NCI-H146 (cell line): ENCODE measurements around the gene SLC7A10.
"Not testable (repeated sequence)": the region's sequence is repeated elsewhere in the genome, so short reads cannot be mapped to it uniquely, and the experiment has no call there.

Experiments used
- DNase-seq: peaks from one replicate; lab custom pipeline; 2025; lab: John Stamatoyannopoulos, UW

SLC7A10 gene

DNA sequence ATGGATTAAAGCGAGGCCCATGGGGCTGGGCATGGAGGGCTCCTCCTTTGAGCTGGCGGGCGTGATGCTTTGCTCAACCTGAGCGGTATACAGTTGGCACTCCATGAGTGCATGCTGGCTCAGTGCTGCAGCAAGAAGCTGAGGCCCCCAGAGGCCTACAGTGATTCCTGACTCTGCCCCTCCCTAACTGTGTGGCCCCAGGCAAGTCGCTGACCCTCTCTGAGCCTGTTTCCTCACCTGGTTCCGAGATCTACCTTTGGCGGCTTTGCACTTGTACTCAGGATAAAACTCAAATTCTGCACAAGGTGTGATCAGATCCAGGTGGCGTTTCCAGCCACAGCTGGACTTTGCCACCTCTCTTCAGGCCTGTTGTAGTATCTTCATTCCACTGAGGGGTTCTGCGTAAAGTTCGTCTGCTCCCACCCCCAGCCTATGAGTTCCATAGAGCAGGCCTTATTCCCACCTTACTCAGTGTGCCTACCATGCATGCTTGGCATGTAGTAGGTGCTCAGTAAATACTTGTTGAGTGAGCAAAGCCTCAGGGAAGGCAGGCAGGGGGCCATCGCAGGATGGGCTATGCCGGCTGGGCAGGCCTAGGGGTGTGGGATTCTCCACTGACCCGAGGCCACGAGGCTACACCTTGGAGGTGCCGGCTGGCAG lies 23.6 kb downstream of the SLC7A10 start:
- DNase-seq, result no peak

GRCh38 chr19:33201473-33201872 lies 24.2 kb downstream of the SLC7A10 start:
- no peak for DNase-seq

GRCh38 chr19:33199441-33200265 lies 26.0 kb downstream of the SLC7A10 start:
- DNase-seq, result no peak

GRCh38 chr19:33198169-33198568 lies 27.5 kb downstream of the SLC7A10 start:
- no peak for DNase-seq

DNA sequence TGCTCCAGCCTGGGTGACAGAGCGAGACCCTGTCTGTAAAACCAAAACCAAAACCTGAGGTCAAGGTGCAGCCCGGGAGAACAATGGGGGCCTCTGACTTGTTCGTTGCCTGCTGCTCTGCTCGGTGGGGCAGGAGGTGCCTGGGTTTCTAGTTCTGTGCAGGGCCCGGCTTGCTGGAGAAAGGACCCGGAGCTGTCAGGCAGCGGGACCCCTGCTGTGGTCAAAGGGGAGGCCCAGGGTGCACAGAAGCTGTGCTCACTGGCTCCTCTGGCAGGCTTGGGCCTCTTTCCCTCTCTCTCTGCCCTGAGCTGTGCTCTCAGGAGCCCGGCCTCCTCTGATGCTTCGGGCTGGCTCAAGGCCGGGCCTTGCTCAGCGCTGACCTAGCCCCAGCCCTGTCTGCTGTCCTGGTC lies 28.1 kb downstream of the SLC7A10 start:
- DNase-seq, result no peak

GRCh38 chr19:33196446-33197193 lies 29.0 kb downstream of the SLC7A10 start:
- DNase-seq, result no peak

- DNase-seq, result no peak
These were observed 29.9 kb downstream of the SLC7A10 start for GRCh38 chr19:33195645-33196347.

- peak; percentile 40 for DNase-seq
These were observed 30.6 kb downstream of the SLC7A10 start for GRCh38 chr19:33194886-33195644.

DNA sequence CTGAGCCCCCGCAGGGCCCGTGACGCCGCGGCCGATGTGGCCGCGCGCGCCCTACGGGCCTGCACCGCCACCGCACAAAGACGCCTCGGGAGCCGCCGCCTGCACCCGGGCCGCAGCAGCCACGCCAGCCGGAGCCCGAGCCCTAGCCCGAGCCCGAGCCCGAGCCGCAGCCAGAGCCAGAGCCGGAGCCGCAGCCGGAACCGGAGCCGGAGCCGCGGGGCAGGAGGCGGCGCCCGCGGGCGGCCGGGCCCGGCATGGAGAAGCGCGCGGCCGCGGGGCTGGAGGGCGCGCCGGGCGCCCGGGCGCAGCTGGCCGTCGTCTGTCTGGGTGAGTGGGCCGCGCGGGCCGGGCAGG lies 31.1 kb downstream of the SLC7A10 start:
- peak; percentile 36 for DNase-seq

GRCh38 chr19:33193865-33194362 lies 31.7 kb downstream of the SLC7A10 start, which contains the start of gene LRP3:
TSS of gene LRP3 (plus strand) at chr19:33194330. CDS start at chr19:33194786, 456 bp downstream.
- peak; percentile 79 for DNase-seq

DNA sequence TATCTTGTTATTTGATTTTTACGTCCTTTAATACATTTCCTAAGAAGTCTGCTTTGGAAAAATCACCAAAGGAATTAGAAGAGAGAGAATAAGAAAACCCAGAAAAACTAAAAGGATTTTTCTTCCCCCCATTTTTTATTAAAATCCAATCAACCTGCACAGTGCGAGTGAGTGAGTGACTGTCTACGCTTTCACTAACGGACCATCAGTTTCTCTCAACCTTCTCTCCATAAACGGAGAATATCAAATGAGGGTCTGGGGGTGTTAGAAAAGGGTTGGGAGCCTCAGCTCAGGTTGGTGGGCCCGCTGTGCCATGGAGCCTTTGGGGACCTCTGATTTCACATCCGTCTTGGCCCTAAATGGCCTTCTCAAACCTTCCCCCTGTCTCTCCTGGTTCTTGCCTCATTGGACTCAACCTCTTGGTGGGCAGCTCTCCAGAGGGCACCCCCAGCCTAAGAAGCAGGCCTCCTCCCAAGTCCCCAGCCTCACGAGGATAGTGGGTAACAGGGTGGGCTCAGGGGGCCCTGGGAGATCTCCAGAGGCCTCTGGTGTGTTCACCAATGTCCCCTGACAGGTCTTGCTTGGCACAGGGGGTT lies 32.3 kb downstream of the SLC7A10 start:
- DNase-seq, result no peak

- no peak for DNase-seq
These were observed 33.6 kb downstream of the SLC7A10 start for GRCh38 chr19:33192010-33192409.

DNA sequence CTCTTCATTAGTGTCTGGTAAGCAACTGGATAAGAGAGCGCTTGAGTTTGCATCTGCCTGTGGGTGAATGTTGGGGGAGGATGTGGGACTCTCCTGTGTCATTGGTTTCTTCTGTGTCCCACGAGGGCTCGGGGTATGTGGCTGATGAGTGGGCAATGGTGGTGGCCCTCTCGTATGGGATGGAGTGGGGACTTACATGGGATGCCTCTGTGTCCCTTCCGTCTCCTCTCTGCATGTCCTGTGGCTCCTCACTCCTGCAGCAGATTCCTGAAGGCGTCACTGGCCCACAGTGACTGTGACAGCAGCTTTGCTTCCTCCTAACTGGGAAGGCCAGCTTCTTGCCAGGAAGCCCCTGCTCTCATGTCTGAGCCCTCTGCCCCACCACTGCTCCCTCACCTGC lies 34.1 kb downstream of the SLC7A10 start:
- no peak for DNase-seq

DNA sequence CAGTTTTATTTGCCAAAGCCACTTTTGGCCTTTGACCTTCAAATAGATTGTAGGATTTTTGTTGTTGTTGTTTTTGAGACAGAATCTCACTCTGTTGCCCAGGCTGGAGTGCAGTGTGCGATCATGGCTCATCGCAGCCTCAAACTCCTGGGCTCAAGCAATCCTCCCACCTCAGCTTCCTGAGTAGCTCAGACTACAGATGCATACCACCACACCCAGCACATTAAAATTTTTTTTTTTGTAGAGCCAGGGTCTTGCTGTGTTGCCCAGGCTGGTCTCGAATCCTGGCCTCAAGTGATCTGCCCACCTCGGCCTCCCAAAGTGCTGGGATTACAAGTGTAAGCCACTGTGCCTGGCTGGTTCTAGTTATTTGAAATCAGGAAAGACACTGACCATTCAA lies 34.6 kb downstream of the SLC7A10 start:
- DNase-seq, result not testable (repeated sequence)

GRCh38 chr19:33189453-33189852 lies 36.2 kb downstream of the SLC7A10 start:
- no peak for DNase-seq

DNA sequence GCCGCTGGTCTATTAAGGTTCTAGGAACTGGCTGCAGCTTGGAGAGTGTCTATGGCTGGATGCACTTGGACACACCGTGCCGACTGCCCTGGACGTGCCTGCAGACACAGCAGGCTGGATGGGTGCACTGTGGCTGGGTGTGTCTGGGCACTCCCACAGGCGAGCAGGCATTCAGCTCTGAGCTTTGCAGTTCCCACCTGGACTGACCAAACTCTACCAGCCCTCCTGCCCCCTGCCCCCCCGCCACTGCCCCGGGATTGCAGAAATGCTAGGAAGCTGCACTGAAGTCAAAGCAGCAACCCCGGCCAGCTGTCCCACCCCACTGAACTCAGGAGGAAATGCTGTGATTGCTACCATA lies 38.5 kb downstream of the SLC7A10 start:
- no peak for DNase-seq

DNA sequence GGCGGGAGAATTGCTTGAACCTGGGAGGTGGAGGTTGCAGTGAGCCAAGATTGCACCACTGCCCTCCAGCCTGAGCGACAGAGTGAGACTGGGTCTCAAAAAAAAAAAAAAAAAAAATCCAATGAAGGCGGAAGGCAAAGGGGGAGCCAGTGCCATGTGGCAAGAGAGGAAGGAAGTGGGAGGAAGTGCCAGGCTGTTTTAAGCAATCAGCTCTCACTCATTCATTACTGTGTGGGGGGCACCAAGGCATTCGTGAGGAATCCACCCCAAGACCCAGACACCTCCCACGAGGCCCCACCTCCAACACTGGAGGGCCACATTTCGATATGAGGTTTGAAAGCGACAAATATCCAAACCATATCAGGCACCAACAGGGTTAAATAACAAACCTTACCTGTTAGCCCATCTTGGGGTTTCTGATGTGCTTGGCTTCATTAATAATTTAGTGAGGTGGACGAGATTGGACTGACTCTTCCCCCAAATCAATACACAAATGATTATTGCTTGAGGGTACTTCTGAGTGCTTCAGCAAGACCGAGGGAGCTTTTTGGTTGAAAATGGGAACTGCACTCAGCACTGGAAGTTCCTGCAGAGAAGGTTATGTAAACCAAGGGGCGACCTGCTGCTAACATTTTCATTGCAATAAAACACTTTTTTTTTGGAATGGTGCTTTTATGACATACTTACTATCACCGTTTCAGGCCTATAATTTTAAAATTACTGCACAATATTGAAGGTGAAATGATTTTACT lies 39.0 kb downstream of the SLC7A10 start:
- no peak for DNase-seq

GRCh38 chr19:33177417-33177979 lies 48.2 kb downstream of the SLC7A10 start:
- peak; percentile 84 for DNase-seq

GRCh38 chr19:33176670-33177416 lies 48.8 kb downstream of the SLC7A10 start:
- DNase-seq, result peak; percentile 100
